Measurements from ENCODE around the gene ERAP2. TPM values are rescaled to one million over a fixed set of nuclear protein-coding genes. Genes with fewer than 3 reads are reported as not detected.

ERAP2 gene
- total RNA-seq, 1 experiment from 2014 or later: 4.5 TPM

DNA sequence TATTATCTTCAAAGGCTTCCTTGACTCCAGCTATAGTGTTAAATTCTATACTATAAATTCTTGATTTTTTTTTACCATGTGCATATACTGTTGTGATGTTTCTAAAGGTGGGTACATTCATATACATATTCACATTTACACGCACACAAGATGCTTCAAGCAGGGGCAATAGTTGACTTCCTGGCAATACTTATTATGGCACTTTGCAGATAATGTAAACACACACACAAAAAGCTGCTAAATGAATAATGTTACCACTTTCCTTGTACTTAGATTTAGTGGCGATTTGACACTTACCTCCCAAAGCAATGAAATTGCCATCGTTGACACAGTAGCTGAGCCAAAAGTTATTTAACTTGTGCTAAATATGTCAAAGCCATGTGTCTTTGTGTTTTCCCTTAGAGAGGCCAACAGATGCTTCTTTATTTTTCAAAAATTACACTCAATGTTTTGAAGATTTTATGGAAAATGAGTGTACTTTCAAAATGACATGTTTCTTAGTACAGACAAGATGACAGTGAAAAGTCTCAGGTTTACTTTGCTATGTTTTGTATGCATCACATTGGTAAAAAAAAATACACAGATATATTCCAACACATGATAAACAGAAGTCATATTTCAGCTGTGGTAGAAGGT is 12.2 kb upstream of the ERAP2 start:
- TF ChIP-seq, protein P1, sequence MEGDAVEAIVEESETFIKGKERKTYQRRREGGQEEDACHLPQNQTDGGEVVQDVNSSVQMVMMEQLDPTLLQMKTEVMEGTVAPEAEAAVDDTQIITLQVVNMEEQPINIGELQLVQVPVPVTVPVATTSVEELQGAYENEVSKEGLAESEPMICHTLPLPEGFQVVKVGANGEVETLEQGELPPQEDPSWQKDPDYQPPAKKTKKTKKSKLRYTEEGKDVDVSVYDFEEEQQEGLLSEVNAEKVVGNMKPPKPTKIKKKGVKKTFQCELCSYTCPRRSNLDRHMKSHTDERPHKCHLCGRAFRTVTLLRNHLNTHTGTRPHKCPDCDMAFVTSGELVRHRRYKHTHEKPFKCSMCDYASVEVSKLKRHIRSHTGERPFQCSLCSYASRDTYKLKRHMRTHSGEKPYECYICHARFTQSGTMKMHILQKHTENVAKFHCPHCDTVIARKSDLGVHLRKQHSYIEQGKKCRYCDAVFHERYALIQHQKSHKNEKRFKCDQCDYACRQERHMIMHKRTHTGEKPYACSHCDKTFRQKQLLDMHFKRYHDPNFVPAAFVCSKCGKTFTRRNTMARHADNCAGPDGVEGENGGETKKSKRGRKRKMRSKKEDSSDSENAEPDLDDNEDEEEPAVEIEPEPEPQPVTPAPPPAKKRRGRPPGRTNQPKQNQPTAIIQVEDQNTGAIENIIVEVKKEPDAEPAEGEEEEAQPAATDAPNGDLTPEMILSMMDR (IDR thresholded peaks at IDR 0.05; ENCODE audit: insufficient read depth in 1 of 2, low read depth in 1 of 2, low read length in 1 of 2, severe bottlenecking in 1 of 2, unreplicated experiment in 1 of 2): no peak
- Mint-ChIP-seq H3K4me1 (ENCODE audit: low read depth, unreplicated experiment) (peaks cover 5% of the 10 kb centered on the region), H3K9me3 (ENCODE audit: unreplicated experiment) (no peaks in the 10 kb centered on the region), H3K4me3 (ENCODE audit: unreplicated experiment) (no peak overlapping the region), H3K27ac (ENCODE audit: unreplicated experiment) (no peak overlapping the region), H3K27me3 (ENCODE audit: insufficient read depth, unreplicated experiment) (no peaks in the 10 kb centered on the region), H3K36me3 (ENCODE audit: insufficient read depth, unreplicated experiment) (no peaks in the 10 kb centered on the region)
- no peak for DNase-seq
- Histone ChIP-seq H3K9me3 (no peaks in the 10 kb centered on the region), H3K27me3 (replicated peaks; ENCODE audit: control insufficient read depth, insufficient read depth, low read length) (no peaks in the 10 kb centered on the region), H3K36me3 (ENCODE audit: control insufficient read depth, insufficient read depth, low read length) (no peaks in the 10 kb centered on the region), H3K4me3 (ENCODE audit: low read depth, low read length) (no peak overlapping the region), H3K4me1 (peaks cover 4% of the 10 kb centered on the region; the same call in 1 of the 2 replicates)
- BruUV-seq (replicated peaks): no TSS peak
- ChIA-PET CTCF (no interaction called here), POLR2A (no interaction called here)
- intact Hi-C loops (cut with micrococcal nuclease; ENCODE audit: unreplicated experiment): no loop called here

DNA sequence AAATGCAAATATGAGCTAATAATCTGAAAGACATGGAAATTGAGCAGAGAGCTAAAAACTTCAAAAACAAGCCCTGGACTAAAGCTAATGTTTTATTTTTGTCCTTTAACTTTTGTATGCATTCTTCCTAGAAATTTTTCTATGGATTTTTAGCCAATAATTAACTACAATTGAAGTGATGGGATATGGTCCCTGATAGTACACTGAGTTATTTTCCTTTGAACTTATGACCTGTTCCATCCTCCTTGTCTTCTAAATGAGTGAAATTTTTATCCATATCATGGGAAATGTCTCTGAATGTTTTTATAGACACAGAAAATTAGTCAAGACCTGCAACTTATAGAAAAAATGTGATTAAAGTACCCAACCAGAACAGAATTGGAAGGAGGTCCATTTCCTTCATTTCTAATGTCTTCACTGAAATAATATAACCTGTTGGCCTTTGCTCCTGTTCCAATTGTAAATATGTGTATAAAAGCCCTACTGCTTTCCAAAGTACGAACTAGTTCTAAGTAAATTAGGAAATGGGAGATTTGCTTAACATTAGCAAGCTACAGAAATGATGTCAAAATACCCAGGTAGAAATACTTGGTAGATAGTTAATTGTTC is 11.3 kb upstream of the ERAP2 start:
- no peak for DNase-seq
- ChIA-PET CTCF (interaction anchor here (0.7 kb wide), 1 partner anchor 120 kb away, joined by 4 read pairs; no protein-coding TSS in a partner anchor), POLR2A (no interaction called here)
- no peak overlapping the region for H3K4me3 Mint-ChIP-seq (ENCODE audit: unreplicated experiment)
- Histone ChIP-seq H3K4me3 (ENCODE audit: low read depth, low read length) (no peak overlapping the region), H3K4me1 (peaks cover 4% of the 10 kb centered on the region; the same call in 1 of the 2 replicates), H3K9me3 (no peaks in the 10 kb centered on the region), H3K27me3 (replicated peaks; ENCODE audit: control insufficient read depth, insufficient read depth, low read length) (no peaks in the 10 kb centered on the region), H3K36me3 (ENCODE audit: control insufficient read depth, insufficient read depth, low read length) (no peaks in the 10 kb centered on the region)
- peaks cover 5% of the 10 kb centered on the region for H3K4me1 Mint-ChIP-seq (ENCODE audit: low read depth, unreplicated experiment)
- intact Hi-C loops (cut with micrococcal nuclease; ENCODE audit: unreplicated experiment): no loop called here
- TF ChIP-seq, protein P1 (IDR thresholded peaks at IDR 0.05; ENCODE audit: insufficient read depth in 1 of 2, low read depth in 1 of 2, low read length in 1 of 2, severe bottlenecking in 1 of 2, unreplicated experiment in 1 of 2): no peak
- H3K9me3 Mint-ChIP-seq (ENCODE audit: unreplicated experiment): no peaks in the 10 kb centered on the region
- no peaks in the 10 kb centered on the region for H3K36me3 Mint-ChIP-seq (ENCODE audit: insufficient read depth, unreplicated experiment)
- BruUV-seq (replicated peaks): no TSS peak
- H3K27ac Mint-ChIP-seq (ENCODE audit: unreplicated experiment): no peak overlapping the region
- no peaks in the 10 kb centered on the region for H3K27me3 Mint-ChIP-seq (ENCODE audit: insufficient read depth, unreplicated experiment)

DNA sequence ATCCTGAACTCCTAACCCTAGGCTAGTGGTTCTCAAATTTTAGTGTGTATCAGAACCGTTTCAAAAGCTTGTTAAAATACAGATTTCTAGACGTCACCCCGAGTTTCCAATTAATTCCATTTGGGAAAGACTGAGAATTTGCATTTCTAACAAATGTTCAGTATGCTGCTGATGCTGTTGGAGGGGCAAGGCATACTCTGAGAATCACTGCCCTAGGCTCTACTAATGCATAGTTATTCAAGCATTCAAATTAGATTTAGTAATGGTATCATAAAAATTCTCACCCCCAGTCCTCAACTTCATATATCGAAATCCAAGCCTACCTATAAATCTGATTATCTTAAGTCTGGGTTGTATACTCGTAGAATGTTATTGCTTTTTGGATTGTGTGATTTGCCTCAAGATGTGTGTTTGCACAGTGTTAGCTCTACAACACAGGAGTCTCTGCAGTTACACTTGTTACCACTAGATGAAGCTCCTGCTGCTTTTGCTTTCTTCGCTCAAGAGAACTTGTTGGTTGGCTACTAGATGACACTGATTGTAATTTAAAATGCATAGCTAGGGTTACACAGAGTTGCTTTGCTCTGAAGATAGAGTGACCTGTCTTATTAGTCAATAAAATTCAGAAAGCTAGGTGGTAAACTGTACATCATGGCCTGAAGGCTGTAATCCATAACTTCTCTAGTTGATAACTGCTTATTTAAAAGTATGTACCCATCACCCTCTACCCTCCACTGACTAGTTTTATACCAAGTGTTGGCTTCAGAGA is 7.5 kb upstream of the ERAP2 start:
- ChIA-PET POLR2A (interaction anchor here (1.1 kb wide), 1 partner anchor 116 kb away, joined by 7 read pairs; no protein-coding TSS in a partner anchor), CTCF (interaction anchor here (0.6 to 1.6 kb wide), 24 partner anchors 8 to 293 kb away, joined by 3 to 39 read pairs (median 4); partner anchors contain the start of genes ERAP1, LIX1 and LNPEP)
- no peaks in the 10 kb centered on the region for H3K36me3 Mint-ChIP-seq (ENCODE audit: insufficient read depth, unreplicated experiment)
- no TSS peak for BruUV-seq (replicated peaks)
- H3K27me3 ChIP-seq (replicated peaks; ENCODE audit: control insufficient read depth, insufficient read depth, low read length): no peaks in the 10 kb centered on the region
- no peaks in the 10 kb centered on the region for H3K9me3 Mint-ChIP-seq (ENCODE audit: unreplicated experiment)
- H3K27ac Mint-ChIP-seq (ENCODE audit: unreplicated experiment): no peak overlapping the region
- H3K36me3 ChIP-seq (ENCODE audit: control insufficient read depth, insufficient read depth, low read length): no peaks in the 10 kb centered on the region
- H3K27me3 Mint-ChIP-seq (ENCODE audit: insufficient read depth, unreplicated experiment): no peaks in the 10 kb centered on the region
- intact Hi-C loops (cut with micrococcal nuclease; ENCODE audit: unreplicated experiment): loop anchor here (1.0 to 2.0 kb wide), 5 partner anchors 67 to 294 kb away; partner anchors contain the start of gene LIX1
- no peak overlapping the region for H3K4me3 Mint-ChIP-seq (ENCODE audit: unreplicated experiment)
- H3K9me3 ChIP-seq: no peaks in the 10 kb centered on the region
- H3K4me1 Mint-ChIP-seq (ENCODE audit: low read depth, unreplicated experiment): peaks cover 3% of the 10 kb centered on the region
- peak in 1 of 2 experiments; percentile 59 for DNase-seq
- H3K4me3 ChIP-seq (ENCODE audit: low read depth, low read length): no peak overlapping the region
- TF ChIP-seq, protein P1 (IDR thresholded peaks at IDR 0.05; ENCODE audit: insufficient read depth in 1 of 2, low read depth in 1 of 2, low read length in 1 of 2, severe bottlenecking in 1 of 2, unreplicated experiment in 1 of 2): peak; percentile 91 to 96
- peaks cover 4% of the 10 kb centered on the region; the same call in 1 of the 2 replicates for H3K4me1 ChIP-seq
